IMR-90 (cell line): Measurements from ENCODE around the gene PMCH. TPM values are rescaled to one million over a fixed set of nuclear protein-coding genes. Genes with fewer than 3 reads are reported as not detected.

ENCODE experiments used
- ATAC-seq: fragments of 200-7000 bp; cut with Tn5 transposase; 2 replicates; pipeline ENCODE4 v1.9.1; 2020; ENCODE audit warnings: low read depth, mild to moderate bottlenecking, moderate library complexity
- BruUV-seq: library from RNA; stranded (reverse); fragments of 400-500 nt; replicated peaks from 2 replicates; lab custom pipeline; 2021; lab: Mats Ljungman, UMichigan
- CTCF ChIA-PET: fragments of 300-600 bp; formaldehyde crosslinking; extraction: SDS; loops from one replicate; lab custom pipeline; 2021; ENCODE audit warnings: antibody characterized with exemption; lab: Yijun Ruan, JAX
- POLR2A ChIA-PET: fragments of 300-600 bp; sonication (Branson Sonifier 250); formaldehyde crosslinking; loops from one replicate; lab custom pipeline; 2022; ENCODE audit warnings: antibody characterized with exemption; ENCODE audit not compliant: unreplicated experiment; lab: Charles Lee
- DNase-seq: peaks from one replicate; pipeline ENCODE4 v3.0.0; 2013
- H2AFZ ChIP-seq: replicated peaks from 2 replicates; pipeline ENCODE3; 2013; ENCODE audit warnings: low read length, mild to moderate bottlenecking; ENCODE audit not compliant: poor library complexity
- H2AK5ac ChIP-seq: 2 replicates; pipeline ENCODE4 v1.6.1; 2013; ENCODE audit warnings: low read depth, low read length, inconsistent platforms
- H2AK9ac ChIP-seq: replicated peaks from 2 replicates; pipeline ENCODE3; 2013; ENCODE audit warnings: mild to moderate bottlenecking, low read depth, low read length, moderate library complexity; ENCODE audit not compliant: poor library complexity
- H2BK120ac ChIP-seq: 2 replicates; pipeline ENCODE4 v1.6.1; 2013; ENCODE audit warnings: low read depth, low read length, inconsistent platforms
- H2BK15ac ChIP-seq: 3 replicates; pipeline ENCODE4 v1.6.1; 2013; ENCODE audit warnings: low read depth, low read length, inconsistent platforms
- H2BK20ac ChIP-seq: 2 replicates; pipeline ENCODE4 v1.6.1; 2013; ENCODE audit warnings: low read depth, mild to moderate bottlenecking, inconsistent platforms, low read length, moderate library complexity
- H2BK5ac ChIP-seq: 2 replicates; pipeline ENCODE4 v1.6.1; 2013; ENCODE audit warnings: mild to moderate bottlenecking, low read depth, low read length, inconsistent platforms; ENCODE audit not compliant: poor library complexity, severe bottlenecking
- H3K14ac ChIP-seq: replicated peaks from 2 replicates; pipeline ENCODE4 v1.6.1; 2013; ENCODE audit warnings: low read depth, low read length, inconsistent platforms
- H3K18ac ChIP-seq: 2 replicates; pipeline ENCODE4 v1.6.1; 2013; ENCODE audit warnings: low read depth, low read length, control low read depth
- H3K23ac ChIP-seq: 2 replicates; pipeline ENCODE4 v1.6.1; 2013; ENCODE audit warnings: low read depth, low read length, inconsistent platforms
- H3K27ac ChIP-seq: 2 replicates; pipeline ENCODE4 v1.5.1; 2013; ENCODE audit warnings: mild to moderate bottlenecking, control low read depth, low read length; ENCODE audit not compliant: insufficient read depth
- H3K27me3 ChIP-seq: 2 replicates; pipeline ENCODE4 v1.6.1; 2013; ENCODE audit warnings: low read length; ENCODE audit not compliant: control insufficient read depth, insufficient read depth
- H3K36me3 ChIP-seq: 2 replicates; pipeline ENCODE4 v1.6.1; 2013; ENCODE audit warnings: low read length, mixed read lengths; ENCODE audit not compliant: control insufficient read depth, insufficient read depth
- H3K4ac ChIP-seq: 2 replicates; pipeline ENCODE4 v1.6.1; 2013; ENCODE audit warnings: low read depth, low read length, inconsistent platforms
- H3K4me1 ChIP-seq: 2 replicates; pipeline ENCODE4 v1.6.1; 2013; ENCODE audit warnings: low read length, mixed read lengths; ENCODE audit not compliant: control insufficient read depth, insufficient read depth
- H3K4me2 ChIP-seq: 2 replicates; pipeline ENCODE4 v1.6.1; 2013; ENCODE audit warnings: low read depth, mild to moderate bottlenecking, control low read depth, low read length, moderate library complexity
- H3K4me3 ChIP-seq: 2 replicates; pipeline ENCODE4 v1.5.1; 2013; ENCODE audit warnings: low read depth, mild to moderate bottlenecking, control low read depth, low read length, moderate library complexity; ENCODE audit not compliant: insufficient read depth
- H3K56ac ChIP-seq: 2 replicates; pipeline ENCODE4 v1.6.1; 2013; ENCODE audit warnings: low read length, inconsistent platforms; ENCODE audit not compliant: insufficient read depth; ENCODE audit errors: extremely low read depth
- H3K79me1 ChIP-seq, 2 experiments: 2 replicates each; pipeline ENCODE4 v1.6.1; 2013; ENCODE audit warnings: low read length in 2 of 2, inconsistent platforms in 1 of 2, low read depth in 1 of 2
- H3K9ac ChIP-seq: 2 replicates; pipeline ENCODE4 v1.6.1; 2013; ENCODE audit warnings: low read depth, low read length, control low read depth
- H3K9me1 ChIP-seq: 2 replicates; pipeline ENCODE4 v1.6.1; 2013; ENCODE audit warnings: low read length, inconsistent platforms; ENCODE audit not compliant: insufficient read depth
- H3K9me3 ChIP-seq: 2 replicates; pipeline ENCODE4 v1.6.1; 2013; ENCODE audit warnings: low read length; ENCODE audit not compliant: control insufficient read depth, insufficient read depth
- H4K20me1 ChIP-seq: 2 replicates; pipeline ENCODE4 v1.6.1; 2013; ENCODE audit warnings: low read length, inconsistent platforms; ENCODE audit not compliant: insufficient read depth
- H4K5ac ChIP-seq: 2 replicates; pipeline ENCODE4 v1.6.1; 2013; ENCODE audit warnings: mild to moderate bottlenecking, low read depth, low read length, control low read depth
- H4K8ac ChIP-seq, 2 experiments: 2 replicates each; pipeline ENCODE4 v1.6.1; 2013; ENCODE audit warnings: low read depth in 2 of 2, low read length in 2 of 2, control low read depth in 1 of 2, inconsistent platforms in 1 of 2
- H4K91ac ChIP-seq: 2 replicates; pipeline ENCODE4 v1.6.1; 2013; ENCODE audit warnings: low read depth, low read length, inconsistent platforms; ENCODE audit not compliant: insufficient read depth
- BHLHE40 ChIP-seq: fragments of 150-350 bp; IDR thresholded peaks from 2 replicates; pipeline ENCODE4 v1.6.1; 2016; ENCODE audit warnings: mild to moderate bottlenecking, low read depth, low read length
- CEBPB ChIP-seq: IDR thresholded peaks from 2 replicates; pipeline ENCODE4 v1.6.1; 2012; ENCODE audit warnings: low read depth, low read length, improper control_type of control experiment
- CHD1 ChIP-seq: IDR thresholded peaks from 2 replicates; pipeline ENCODE4 v1.6.1; 2012; ENCODE audit warnings: low read depth, low read length, improper control_type of control experiment
- CTCF ChIP-seq: conservative IDR thresholded peaks from 2 replicates; pipeline ENCODE4 v1.5.1; 2012; ENCODE audit warnings: mild to moderate bottlenecking, low read depth, low read length, improper control_type of control experiment
- ELK1 ChIP-seq: fragments of 150-350 bp; IDR thresholded peaks from 2 replicates; pipeline ENCODE4 v1.6.1; 2016; ENCODE audit warnings: low read depth, mild to moderate bottlenecking, low read length, moderate library complexity, borderline replicate concordance
- FOS ChIP-seq: fragments of 150-350 bp; IDR thresholded peaks from 2 replicates; pipeline ENCODE4 v1.6.1; 2016; ENCODE audit warnings: low read depth, low read length
- MAFK ChIP-seq: IDR thresholded peaks from 2 replicates; pipeline ENCODE4 v1.6.1; 2012; ENCODE audit warnings: low read depth, low read length, improper control_type of control experiment
- MAZ ChIP-seq: IDR thresholded peaks from 2 replicates; pipeline ENCODE4 v1.6.1; 2012; ENCODE audit warnings: low read depth, mild to moderate bottlenecking, low read length, improper control_type of control experiment, moderate library complexity, borderline replicate concordance
- MXI1 ChIP-seq: IDR thresholded peaks from 2 replicates; pipeline ENCODE4 v1.6.1; 2012; ENCODE audit warnings: low read depth, mild to moderate bottlenecking, low read length, moderate library complexity, borderline replicate concordance
- NFE2L2 ChIP-seq: fragments of 150-350 bp; IDR thresholded peaks from 2 replicates; pipeline ENCODE4 v1.6.1; 2016; ENCODE audit warnings: low read depth, mild to moderate bottlenecking, low read length
- POLR2A ChIP-seq: IDR thresholded peaks from 2 replicates; pipeline ENCODE4 v1.6.1; 2012; ENCODE audit warnings: mild to moderate bottlenecking, low read depth, low read length
- RAD21 ChIP-seq: IDR thresholded peaks from 2 replicates; pipeline ENCODE4 v1.6.1; 2012; ENCODE audit warnings: low read length, improper control_type of control experiment
- RCOR1 ChIP-seq: IDR thresholded peaks from 2 replicates; pipeline ENCODE4 v1.6.1; 2012; ENCODE audit warnings: mild to moderate bottlenecking, low read length, improper control_type of control experiment; ENCODE audit not compliant: insufficient replicate concordance
- RFX5 ChIP-seq: IDR thresholded peaks from 2 replicates; pipeline ENCODE4 v1.8.0; 2012; ENCODE audit warnings: low read depth, mild to moderate bottlenecking, low read length, moderate library complexity
- SMC3 ChIP-seq: fragments of 150-350 bp; IDR thresholded peaks from 2 replicates; pipeline ENCODE4 v1.6.1; 2016; ENCODE audit warnings: low read depth, mild to moderate bottlenecking, antibody characterized with exemption, low read length, moderate library complexity
- USF2 ChIP-seq: fragments of 150-350 bp; IDR thresholded peaks from 2 replicates; pipeline ENCODE4 v1.6.1; 2017; ENCODE audit warnings: mild to moderate bottlenecking, antibody characterized with exemption, low read length, low read depth
- WGBS, 2 experiments: methylation state at CpG; one replicate each; pipeline versions ENCODE4 v1.1.5 to v1.1.7; 2013; ENCODE audit warnings: missing lambda C conversion rate in 2 of 2; ENCODE audit not compliant: insufficient read length in 1 of 2; ENCODE audit errors: extremely low coverage in 2 of 2; 5-methylcytosine and 5-hydroxymethylcytosine counted together
- dilution Hi-C: fragments of 300-500 bp; cut with HindIII; formaldehyde crosslinking; loops from one replicate; pipeline ENCODE4 v1.14.3; 2018; ENCODE audit warnings: low sequenced_read_pairs; ENCODE audit not compliant: unreplicated experiment
- in situ Hi-C: fragments of 300-500 bp; cut with MboI; formaldehyde crosslinking; loops from 3 replicates; pipeline ENCODE4 v1.14.3; 2019; ENCODE audit warnings: low sequenced_read_pairs, inconsistent platforms, mixed read lengths
- intact Hi-C: fragments of 100-400 bp; cut with micrococcal nuclease; formaldehyde crosslinking; loops from 2 replicates; pipeline ENCODE4 v1.10.0; 2022
- polyA plus RNA-seq, 3 experiments: library from polyadenylated mRNA; depleted of rRNA; stranded (reverse); fragments of >200 nt; gene quantifications; 2 replicates each; pipeline ENCODE4 v1.2.3, GENCODE V29; 2012; ENCODE audit warnings: low replicate concordance in 1 of 3
- total RNA-seq: library from RNA; depleted of rRNA; stranded (reverse); fragments of >200 nt; gene quantifications from 2 replicates; pipeline ENCODE4 v1.2.3, GENCODE V29; 2012

The PMCH gene
- total and polyA plus RNA-seq, 2 of the 4 experiments (the other 2 are of a cell fraction): not detected

- H2AK5ac ChIP-seq: no peak overlapping the region
- H3K56ac ChIP-seq: no peak overlapping the region
- TF ChIP-seq MAZ: no peak
- TF ChIP-seq RAD21: no peak
- TF ChIP-seq MAFK: no peak
- TF ChIP-seq POLR2A: no peak
- no peak for TF ChIP-seq CEBPB
- TF ChIP-seq USF2: no peak
- no peak for TF ChIP-seq CTCF
- no peak for TF ChIP-seq RFX5
- no peak for TF ChIP-seq FOS
- no peak for TF ChIP-seq BHLHE40
- no peak for TF ChIP-seq RCOR1
- no peak for TF ChIP-seq CHD1
- no peak for TF ChIP-seq SMC3
- no peak for TF ChIP-seq NFE2L2
- no peak for TF ChIP-seq MXI1
- no peak for TF ChIP-seq ELK1
- in situ Hi-C loops: no loop called here
- H3K4me3 ChIP-seq: no peak overlapping the region
- H3K18ac ChIP-seq: no peak overlapping the region
- no peaks in the 10 kb centered on the region for H3K27me3 ChIP-seq
- intact Hi-C loops: no loop called here
- no peaks in the 10 kb centered on the region for H3K36me3 ChIP-seq
- no peak for ATAC-seq
- H4K20me1 ChIP-seq: no peaks in the 10 kb centered on the region
- no peak overlapping the region for H4K5ac ChIP-seq
- no peak overlapping the region for H3K27ac ChIP-seq
- H3K4me1 ChIP-seq: no peaks in the 10 kb centered on the region
- ChIA-PET POLR2A (no interaction called here), CTCF (no interaction called here)
- dilution Hi-C loops: no loop called here
- H4K91ac ChIP-seq: no peak overlapping the region
- no TSS peak for BruUV-seq
- whole genome bisulfite sequencing, 2 experiments: 100% methylated on average over 1 of the region's 2 CpGs; no CpG with 5 or more reads in 1 of the 2 experiments
- no peak overlapping the region for H3K14ac ChIP-seq
- H4K8ac ChIP-seq: no peak overlapping the region
- peaks cover 7% of the 10 kb centered on the region for H3K9me1 ChIP-seq
- H2BK20ac ChIP-seq: no peak overlapping the region
- H3K9me3 ChIP-seq: no peaks in the 10 kb centered on the region
- no peak for DNase-seq
- no peaks in the 10 kb centered on the region for H3K79me1 ChIP-seq
- H3K9ac ChIP-seq: no peak overlapping the region
- H2BK5ac ChIP-seq: no peak overlapping the region
- H3K4ac ChIP-seq: no peak overlapping the region
- H2BK120ac ChIP-seq: no peak overlapping the region
- no peak overlapping the region for H3K4me2 ChIP-seq
- no peak overlapping the region for H3K23ac ChIP-seq
- H2BK15ac ChIP-seq: no peak overlapping the region
- H2AFZ ChIP-seq: no peak overlapping the region
- H2AK9ac ChIP-seq: no peak overlapping the region
Measured at GRCh38 chr12:102204025-102204424, 6.4 kb upstream of the PMCH start.
